ENCODE data around the gene TNFRSF8. TPM values are rescaled to one million over a fixed set of nuclear protein-coding genes. Genes with fewer than 3 reads are reported as not detected.

Gene TNFRSF8
- total and polyA plus RNA-seq, 9 donors, result 0.17 to 10.9 (median 0.45) TPM

- DNase-seq, result no peak
- TF ChIP-seq, protein P1, sequence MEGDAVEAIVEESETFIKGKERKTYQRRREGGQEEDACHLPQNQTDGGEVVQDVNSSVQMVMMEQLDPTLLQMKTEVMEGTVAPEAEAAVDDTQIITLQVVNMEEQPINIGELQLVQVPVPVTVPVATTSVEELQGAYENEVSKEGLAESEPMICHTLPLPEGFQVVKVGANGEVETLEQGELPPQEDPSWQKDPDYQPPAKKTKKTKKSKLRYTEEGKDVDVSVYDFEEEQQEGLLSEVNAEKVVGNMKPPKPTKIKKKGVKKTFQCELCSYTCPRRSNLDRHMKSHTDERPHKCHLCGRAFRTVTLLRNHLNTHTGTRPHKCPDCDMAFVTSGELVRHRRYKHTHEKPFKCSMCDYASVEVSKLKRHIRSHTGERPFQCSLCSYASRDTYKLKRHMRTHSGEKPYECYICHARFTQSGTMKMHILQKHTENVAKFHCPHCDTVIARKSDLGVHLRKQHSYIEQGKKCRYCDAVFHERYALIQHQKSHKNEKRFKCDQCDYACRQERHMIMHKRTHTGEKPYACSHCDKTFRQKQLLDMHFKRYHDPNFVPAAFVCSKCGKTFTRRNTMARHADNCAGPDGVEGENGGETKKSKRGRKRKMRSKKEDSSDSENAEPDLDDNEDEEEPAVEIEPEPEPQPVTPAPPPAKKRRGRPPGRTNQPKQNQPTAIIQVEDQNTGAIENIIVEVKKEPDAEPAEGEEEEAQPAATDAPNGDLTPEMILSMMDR (IDR thresholded peaks at IDR 0.05), result no peak
- TF ChIP-seq EP300 (IDR thresholded peaks at IDR 0.05) (no peak), POLR2A (IDR thresholded peaks at IDR 0.05) (no peak)
- H3K4me1 ChIP-seq (ENCODE audit: insufficient read depth), result peaks cover 6% of the 10 kb centered on the region
- 91 to 95% (median 92%) methylated on average over 16 of the region's 16 CpGs for WGBS, 3 donors
- no peak overlapping the region for H3K4me3 ChIP-seq
- intact Hi-C loops (cut with DNase I), result no loop called here
- no peaks in the 10 kb centered on the region for H3K27me3 ChIP-seq
- no peak overlapping the region for H3K27ac ChIP-seq
- H3K36me3 ChIP-seq, result no peaks in the 10 kb centered on the region
- no peaks in the 10 kb centered on the region for H3K9me3 ChIP-seq
Measured at GRCh38 chr1:12056331-12056841, 6.7 kb upstream of the TNFRSF8 start.

GRCh38 chr1:12057382-12057781 lies 5.7 kb upstream of the TNFRSF8 start:
- DNase-seq, result no peak
- intact Hi-C loops (cut with DNase I), result no loop called here

DNA sequence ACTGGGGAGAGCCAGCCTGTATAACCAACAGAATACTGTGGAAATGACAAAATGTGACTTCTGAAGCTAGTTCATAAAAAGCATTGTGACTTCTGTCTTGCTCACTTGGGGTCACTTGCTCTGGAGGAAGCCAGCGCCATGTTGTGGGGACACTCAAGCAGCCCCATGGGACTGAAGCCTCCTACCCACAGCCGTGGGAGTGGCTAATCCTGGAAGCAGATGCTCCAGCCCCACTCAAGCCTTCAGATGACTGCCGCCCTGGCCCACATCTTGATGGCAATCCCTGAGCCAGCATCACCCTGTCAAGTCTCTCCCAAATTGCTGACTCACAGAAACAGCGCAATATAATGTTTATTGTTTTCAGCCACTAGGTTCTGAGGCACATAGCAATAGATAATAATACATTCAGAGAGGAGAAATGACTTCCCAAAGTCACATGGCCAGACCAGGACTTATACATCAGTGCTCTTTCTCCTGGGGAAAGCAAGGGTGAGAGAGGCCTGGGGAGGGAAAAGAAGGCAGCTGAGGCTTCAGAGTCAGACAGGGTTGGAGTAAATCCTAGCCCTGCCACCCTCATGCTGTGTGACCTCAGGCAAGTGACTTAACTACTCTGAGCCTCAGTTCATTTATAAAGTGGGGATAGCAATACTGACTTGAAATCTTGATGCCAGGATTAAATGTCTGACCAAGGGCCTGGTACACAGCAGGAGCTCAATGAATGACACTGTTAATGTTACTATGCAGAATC lies 5.0 kb upstream of the TNFRSF8 start:
- no peak for DNase-seq
- Histone ChIP-seq H3K4me3 (no peak overlapping the region), H3K27ac (no peak overlapping the region), H3K4me1 (ENCODE audit: insufficient read depth) (peaks cover 1% of the 10 kb centered on the region), H3K27me3 (no peaks in the 10 kb centered on the region), H3K36me3 (no peaks in the 10 kb centered on the region), H3K9me3 (no peaks in the 10 kb centered on the region)
- WGBS, 3 donors, result 84 to 91% (median 90%) methylated on average over 4 of the region's 4 CpGs
- intact Hi-C loops (cut with DNase I), result no loop called here
- TF ChIP-seq, protein P1 (IDR thresholded peaks at IDR 0.05), result no peak
- TF ChIP-seq POLR2A (IDR thresholded peaks at IDR 0.05) (no peak), EP300 (IDR thresholded peaks at IDR 0.05) (no peak)

More at GRCh38 chr1:12057382-12057781, 5.7 kb upstream of the TNFRSF8 start:
- TF ChIP-seq, protein P1 (IDR thresholded peaks at IDR 0.05), result no peak
- TF ChIP-seq EP300 (IDR thresholded peaks at IDR 0.05) (no peak), POLR2A (IDR thresholded peaks at IDR 0.05) (no peak)
- peaks cover under 1% of the 10 kb centered on the region for H3K4me1 ChIP-seq (ENCODE audit: insufficient read depth)
- H3K4me3 ChIP-seq, result no peak overlapping the region
- no peak overlapping the region for H3K27ac ChIP-seq
- H3K9me3 ChIP-seq, result no peaks in the 10 kb centered on the region
- no peaks in the 10 kb centered on the region for H3K36me3 ChIP-seq
- H3K27me3 ChIP-seq, result no peaks in the 10 kb centered on the region

- Histone ChIP-seq H3K27me3 (no peaks in the 10 kb centered on the region), H3K27ac (no peak overlapping the region), H3K36me3 (no peaks in the 10 kb centered on the region), H3K4me1 (ENCODE audit: insufficient read depth) (peaks cover 6% of the 10 kb centered on the region), H3K9me3 (no peaks in the 10 kb centered on the region), H3K4me3 (no peak overlapping the region)
- intact Hi-C loops (cut with DNase I), result no loop called here
- TF ChIP-seq, protein P1 (IDR thresholded peaks at IDR 0.05), result no peak
- TF ChIP-seq EP300 (IDR thresholded peaks at IDR 0.05) (no peak), POLR2A (IDR thresholded peaks at IDR 0.05) (no peak)
- DNase-seq, result no peak
- 78 to 82% (median 81%) methylated on average over 3 of the region's 3 CpGs for WGBS, 3 donors
Measured at GRCh38 chr1:12059226-12059625, 3.9 kb upstream of the TNFRSF8 start.
